NCI-H2196 (cell line): ENCODE measurements around the gene TP53I3.
"Not testable (repeated sequence)": the region's sequence is repeated elsewhere in the genome, so short reads cannot be mapped to it uniquely, and the experiment has no call there.

Experiments used
- DNase-seq: peaks from one replicate; lab custom pipeline; 2025; ENCODE audit not compliant: unreplicated experiment; lab: John Stamatoyannopoulos, UW

The TP53I3 gene

DNA sequence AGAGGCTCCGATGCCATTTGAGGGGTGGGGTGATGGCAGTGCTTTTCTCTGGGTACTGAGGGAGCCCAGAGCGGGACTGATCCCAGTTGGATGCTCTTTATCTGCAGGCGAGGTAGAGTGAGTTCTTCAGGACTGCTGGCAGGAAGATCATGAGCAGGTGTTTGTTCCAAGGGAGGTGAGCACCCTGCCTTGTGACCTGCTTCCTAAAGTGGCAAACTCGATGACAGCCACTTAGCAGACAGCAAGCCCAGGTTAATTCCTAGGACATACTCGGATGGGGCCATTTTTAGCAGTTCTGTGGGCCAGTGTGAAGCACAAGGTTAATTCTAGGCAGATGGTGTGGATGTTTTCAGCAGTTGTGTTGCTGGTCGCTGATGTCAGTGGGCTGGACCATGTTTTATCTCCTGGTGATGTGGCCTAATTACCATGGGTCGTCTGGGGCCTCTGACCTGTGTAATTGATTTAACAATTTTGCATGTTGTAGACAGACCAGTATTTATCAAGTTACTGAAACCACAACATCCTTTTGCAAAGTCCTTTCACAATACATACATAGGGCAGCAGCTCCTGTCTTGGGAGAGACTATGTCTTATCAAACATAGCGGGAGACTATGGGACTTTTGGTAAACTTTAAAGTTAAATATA, 30.1 kb downstream of the TP53I3 start:
- no peak for DNase-seq

DNA sequence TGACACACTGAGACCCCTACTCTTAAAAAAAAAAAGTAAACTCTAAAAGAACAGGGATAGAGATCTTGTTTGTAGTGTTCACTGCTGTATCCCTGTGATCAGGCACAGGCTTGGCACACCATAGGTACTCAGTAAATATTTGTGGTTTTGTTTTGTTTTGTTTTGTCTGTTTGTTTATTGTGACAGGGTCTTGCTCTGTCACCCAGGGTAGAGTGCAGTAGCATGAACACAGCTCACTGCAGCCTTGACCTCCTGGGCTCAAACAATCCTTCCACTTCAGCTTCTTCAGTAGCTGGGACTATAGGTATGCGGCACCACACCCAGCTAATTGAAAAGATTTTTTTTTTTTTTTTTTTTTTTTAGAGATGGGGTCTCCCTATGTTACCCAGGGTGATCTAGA, 31.7 kb downstream of the TP53I3 start:
- no peak for DNase-seq

DNA sequence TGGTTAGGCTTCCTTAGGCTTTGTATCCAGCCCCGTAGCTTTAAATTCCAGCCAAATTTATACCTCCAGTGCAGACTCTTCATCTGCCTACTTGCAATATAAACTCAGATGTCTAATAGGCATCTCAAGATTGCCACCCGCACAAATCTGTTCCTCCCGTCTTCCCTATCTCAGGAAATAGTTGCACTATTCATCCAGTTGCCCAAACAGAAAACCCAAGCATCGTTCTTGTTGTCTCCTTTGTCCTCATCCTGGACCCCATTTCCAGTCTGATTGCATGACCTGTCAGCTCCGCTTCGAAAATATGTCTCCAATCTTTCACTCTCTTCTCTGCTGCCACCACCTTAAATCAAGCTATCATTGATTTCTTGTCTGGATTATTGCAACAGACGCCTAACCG, 32.8 kb downstream of the TP53I3 start:
- no peak for DNase-seq

DNA sequence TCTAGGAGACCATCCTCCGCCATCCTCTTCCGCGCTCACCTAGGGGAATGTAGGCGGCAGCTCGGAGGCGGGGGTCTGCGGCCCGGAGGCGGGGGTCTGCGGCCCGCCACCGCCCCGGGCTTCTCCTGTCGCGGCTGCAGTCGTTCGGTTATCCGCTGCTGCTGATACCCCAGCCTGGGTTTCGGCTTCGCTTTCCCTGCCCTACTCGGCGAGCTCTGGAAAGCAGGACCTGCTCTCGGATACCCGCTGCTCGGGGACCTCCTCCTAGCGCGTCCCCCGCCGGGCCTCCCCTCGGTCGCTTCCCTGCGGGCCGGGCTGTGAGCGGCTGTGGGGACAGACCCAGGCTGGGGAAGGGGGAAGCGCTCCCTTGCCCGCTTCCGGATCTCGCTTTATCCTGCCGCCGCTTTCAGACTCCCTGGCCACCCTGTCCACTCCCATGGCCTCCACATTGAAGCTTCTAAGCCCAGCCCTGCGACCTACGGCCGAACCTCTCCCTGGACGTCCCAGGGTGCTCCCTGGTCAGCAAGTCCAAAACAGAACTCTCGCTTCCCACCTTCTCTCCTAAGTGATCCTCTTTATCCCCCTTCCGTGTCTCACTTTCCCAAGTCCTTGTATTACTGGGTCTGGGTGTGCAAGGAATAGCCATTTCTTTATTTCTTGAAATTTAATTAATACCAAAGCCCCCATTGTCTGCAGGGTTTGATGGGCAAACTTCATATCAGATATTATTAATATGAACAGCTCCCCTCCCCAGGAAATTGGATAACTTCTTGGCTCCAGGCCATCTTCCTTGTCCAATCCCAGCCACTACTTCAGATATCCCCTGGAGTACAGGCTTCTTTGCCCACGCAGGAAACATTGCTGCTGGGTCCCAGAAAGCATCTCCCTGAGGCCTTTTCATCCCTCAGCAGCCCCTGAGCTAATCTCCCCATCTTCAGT, 34.3 kb downstream of the TP53I3 start:
- DNase-seq = peak; percentile 2

DNA sequence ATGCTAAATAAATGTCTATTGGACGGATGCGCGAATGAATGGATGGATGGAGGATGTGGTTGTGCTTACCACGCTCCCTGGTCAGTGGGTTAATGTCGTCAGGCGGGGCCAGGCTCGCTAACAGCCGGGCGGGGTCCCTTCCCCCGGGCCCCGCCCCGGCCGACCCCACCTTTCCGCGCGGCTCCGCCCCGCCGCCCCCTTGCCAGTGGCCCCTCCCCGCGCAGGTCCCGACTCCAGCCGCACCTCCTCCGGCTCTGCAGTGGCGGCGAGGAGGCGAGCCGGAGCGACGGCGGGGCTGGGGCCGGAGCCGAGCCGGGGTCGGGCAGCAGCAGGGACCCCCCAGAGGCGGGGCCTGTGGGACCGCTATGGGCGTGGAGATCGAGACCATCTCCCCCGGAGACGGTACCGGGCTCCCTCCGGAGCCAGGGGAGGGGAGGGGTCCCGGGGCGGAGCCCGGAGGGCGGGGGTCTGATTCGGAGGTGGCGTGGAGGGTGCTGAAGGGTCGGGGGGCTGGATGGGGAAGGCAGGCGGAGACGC, 35.1 kb downstream of the TP53I3 start, which contains the start of gene FKBP1B:
Gene FKBP1B (plus strand): TSS at position 257 of the 537 bp plus-strand sequence. CDS start 109 bp downstream, at position 366.
- DNase-seq = peak; percentile 35

DNA sequence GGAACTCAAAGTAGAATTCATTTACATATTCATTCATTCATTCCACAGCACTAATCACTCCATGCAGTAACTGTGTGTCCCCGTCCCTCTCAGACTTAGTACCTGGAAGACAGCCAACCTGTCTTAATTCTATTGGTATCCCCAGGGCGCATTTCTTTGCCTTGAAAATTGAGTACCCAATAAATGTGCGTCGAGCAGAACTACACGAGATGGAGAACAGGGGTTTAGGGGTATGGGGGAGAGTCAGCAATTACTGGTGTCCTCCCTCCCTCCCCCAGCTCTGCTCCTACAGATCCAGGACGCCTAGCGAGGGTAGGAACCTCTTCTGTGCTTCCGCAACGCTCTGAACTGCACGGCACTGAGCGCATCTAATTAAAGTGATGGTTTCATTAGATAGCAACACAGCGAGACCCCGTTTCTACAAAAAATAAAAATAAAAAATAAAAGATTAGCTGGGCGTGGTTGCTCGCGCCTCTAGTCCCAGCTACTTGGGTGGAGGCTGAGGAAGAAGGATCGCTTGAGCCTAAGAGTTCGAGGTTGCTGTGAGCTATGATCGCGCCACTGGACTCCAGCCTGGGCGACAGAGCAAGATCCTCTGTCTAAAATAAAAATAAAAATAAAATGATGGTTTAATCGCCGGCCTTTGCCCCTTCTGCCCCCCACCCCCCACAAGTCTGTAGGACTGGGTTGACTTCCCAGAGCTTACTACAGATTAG, 35.7 kb downstream of the TP53I3 start:
- DNase-seq = peak; percentile 20

DNA sequence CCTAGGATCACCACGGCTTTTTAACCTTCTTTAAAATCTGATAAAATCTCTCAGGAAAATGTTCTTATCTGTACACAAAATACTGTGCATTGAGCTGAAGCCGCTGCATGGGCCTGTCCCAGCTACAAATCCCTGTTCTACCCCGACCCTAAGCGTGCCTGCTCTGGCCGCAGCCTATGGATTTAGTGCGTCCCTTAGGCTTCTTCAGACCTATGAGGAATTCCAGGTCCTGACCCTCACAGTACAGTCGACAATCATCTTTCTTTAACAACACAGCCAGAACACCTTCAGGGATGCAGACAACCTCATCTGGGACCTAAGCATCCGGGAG, 37.0 kb downstream of the TP53I3 start:
- DNase-seq = no peak

DNA sequence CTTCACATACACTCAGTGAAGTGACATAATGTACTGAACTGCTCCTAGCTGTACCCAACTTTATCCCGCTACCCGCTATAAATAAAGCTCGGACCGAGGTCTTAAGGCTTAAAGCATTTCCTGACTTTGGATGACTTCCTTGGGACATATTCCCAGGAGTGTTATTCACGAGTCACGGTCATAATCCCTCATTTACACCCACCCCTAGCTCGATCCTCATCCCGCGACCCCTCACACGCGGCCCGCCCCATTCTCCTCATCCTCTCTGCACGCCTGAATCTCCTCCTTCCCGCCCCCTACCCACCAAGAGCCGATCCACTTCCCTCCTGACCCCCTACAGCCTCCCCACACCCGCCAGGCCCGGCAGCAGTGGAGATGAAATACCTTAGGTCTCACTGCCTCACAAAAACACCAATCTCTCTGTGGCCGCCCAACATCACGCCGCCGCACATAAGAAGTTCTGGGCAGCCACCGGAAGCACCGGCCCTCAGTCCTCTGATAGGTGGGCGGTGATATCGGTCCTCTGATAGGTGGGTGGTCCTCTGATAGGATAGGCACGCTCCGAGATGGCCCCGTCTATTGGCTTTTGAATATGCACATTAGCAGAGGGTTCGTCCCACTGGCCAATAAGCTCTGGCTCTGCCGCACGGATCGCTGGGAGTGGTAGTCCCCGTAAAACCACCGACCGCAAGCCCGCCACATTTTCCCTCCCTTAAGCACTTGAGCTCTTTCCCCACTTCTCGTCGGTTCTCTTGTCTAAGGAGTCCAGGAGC, 37.5 kb downstream of the TP53I3 start, which contains the start of gene WDCP:
Gene WDCP (minus strand): TSS at position 462 of the 773 bp plus-strand sequence. CDS start 7,897 bp downstream, outside the sequence.
- DNase-seq = peak; percentile 96

DNA sequence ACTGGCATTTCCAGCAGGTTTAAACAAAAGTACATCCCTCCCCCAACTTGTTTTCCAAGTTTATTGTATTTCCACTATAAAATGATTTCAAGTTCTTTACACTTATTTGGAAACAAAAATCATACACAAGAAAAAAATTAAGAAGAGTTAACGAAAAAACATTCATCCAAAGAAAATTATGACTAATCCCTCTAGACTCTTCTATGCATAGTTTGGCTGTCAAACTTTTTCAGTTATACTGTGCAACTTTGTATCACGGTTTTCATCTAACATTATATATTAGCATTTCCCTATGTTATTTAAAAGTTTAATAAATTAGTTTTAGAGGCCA, 38.1 kb downstream of the TP53I3 start:
- DNase-seq = no peak

DNA sequence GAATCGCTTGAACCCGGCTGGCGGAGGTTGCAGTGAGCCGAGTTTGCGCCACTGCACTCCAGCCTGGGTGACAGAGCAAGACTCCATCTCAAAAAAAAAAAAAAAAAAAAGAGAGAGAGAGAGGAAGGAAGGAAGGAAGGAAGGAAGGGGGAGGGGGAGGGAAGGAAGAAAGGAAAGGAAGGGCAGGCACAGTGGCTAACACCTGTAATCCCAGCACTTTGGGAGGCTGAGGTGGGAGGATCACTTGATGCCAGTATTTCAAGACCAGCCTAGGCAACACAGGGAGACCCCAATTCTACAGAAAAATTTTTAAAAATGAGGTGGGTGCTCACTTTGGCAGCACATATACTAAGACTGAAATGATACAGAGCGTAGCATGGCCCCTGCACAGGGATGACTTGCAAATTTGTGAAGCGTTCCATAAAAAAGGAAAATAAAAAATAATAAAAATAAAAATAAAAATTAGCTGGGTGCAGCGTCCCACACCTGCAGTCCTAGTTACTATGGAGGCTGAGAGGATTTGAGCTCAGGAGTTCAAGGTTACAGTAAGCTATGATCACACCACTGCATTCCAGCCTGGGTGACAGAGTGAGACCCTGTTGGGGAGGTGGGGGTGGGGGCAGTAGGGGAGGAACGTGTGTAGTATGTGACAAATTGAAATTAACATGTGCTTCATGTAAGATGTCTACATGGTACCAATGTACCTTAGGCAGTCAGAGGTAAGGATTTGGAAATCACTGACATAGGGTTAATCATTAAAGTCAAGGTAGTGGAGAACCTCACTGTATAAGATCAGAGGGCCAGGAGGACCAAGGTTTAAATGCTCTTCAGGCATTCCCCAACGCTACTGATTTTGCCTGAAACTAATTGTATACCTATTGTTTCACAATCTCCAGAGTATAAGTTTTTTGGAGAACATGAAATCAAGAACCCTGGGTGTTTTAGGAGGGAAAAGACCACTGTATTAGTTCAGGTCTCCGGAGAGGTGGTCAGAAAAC, 38.8 kb downstream of the TP53I3 start:
- no peak for DNase-seq

DNA sequence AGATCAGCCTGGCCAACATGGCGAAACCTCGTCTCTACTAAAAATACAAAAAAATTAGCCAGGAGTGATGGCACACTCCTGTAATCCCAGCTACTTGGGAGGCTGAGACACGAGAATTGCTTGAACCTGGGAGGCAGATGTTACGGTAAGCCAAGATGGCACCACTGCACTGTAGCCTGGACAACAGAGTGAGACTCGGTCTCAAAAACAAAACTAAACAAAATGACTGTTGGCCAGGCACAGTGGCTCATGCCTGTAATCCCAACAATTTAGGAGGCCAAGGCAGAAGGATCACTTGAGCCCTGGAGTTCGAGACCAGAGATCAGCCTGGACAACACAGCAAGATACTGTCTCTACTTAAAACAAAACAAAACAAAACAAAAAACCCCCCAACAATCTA, 41.5 kb downstream of the TP53I3 start:
- not testable (repeated sequence) for DNase-seq

DNA sequence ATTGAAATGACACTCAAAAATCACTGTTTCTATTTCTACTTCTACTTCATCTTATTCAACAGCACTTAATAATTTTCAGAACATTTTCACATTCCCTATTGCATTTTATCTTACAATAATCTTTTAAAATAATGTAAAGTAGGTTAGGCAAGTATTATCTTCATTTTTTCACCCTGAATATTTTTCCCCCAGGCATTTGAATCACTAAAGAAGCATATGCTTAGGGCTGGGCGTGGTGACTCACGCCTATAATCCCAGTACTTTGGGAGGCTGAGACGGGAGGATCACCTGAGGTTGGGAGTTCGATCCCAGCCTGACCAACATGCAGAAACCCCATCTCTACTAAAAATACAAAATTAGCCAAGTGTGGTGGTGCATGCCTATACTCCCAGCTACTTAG, 44.1 kb downstream of the TP53I3 start:
- DNase-seq = no peak

DNA sequence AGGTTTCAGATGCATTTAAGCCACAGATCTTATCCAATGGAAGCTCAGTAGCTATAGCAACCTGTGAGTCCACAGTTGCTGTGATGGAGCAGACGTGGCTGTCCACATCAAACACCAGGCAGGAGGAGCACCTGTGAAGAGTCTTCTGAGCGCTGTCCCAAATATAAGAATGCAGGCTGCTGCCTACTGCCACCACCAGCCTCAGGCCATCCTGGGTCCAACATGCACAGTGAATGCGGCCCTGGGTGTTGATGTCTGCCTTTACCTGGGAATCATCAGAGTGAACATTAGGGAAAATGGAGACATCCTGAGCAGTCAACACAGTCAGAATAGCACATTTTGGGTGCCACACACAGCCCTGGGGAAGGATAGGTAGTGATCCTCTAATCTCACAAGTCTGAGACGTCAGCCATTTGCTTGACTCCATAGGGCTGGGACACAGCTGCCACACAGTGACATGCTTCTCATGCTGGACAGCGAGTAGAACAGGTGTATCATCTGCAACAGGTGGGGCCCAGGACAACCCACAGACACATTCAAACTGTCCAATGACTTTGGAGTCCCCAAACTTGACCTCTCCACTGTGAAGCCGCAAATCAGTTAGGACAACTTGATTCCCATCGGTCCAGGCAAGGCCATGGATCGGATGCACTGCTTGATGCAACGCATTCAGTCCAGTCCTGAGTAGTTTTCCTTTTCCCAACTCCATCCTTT, 45.7 kb downstream of the TP53I3 start:
- no peak for DNase-seq
